Adrenal gland (tissue), 5 donors: ENCODE results near the gene TPK1.

ENCODE experiments used
- CTCF ChIP-seq, 6 experiments: fragments of 450-650 bp in 4 of 6; fragments of 200-600 bp in 2 of 6; sonication (generic) in 1 of 6; IDR thresholded peaks; 1 replicate in 5 of 6; 2 replicates in 1 of 6; pipeline versions ENCODE4 v1.5.1 to v1.8.0; 2016 to 2021; ENCODE audit warnings: antibody characterized with exemption in 6 of 6, mild to moderate bottlenecking in 2 of 6, moderate library complexity in 1 of 6
- POLR2A ChIP-seq, 2 donors: fragments of 450-650 bp; IDR thresholded peaks; one replicate each; pipeline ENCODE4 v1.6.1; 2017; ENCODE audit warnings: antibody characterized with exemption in 2 of 2, mild to moderate bottlenecking in 2 of 2, moderate library complexity in 1 of 2
- donor health status: DM: no; HTN: no; CAD: no.

GRCh38 chr7:144629011-144629410, 206.8 kb downstream of the TPK1 start:
- TF ChIP-seq CTCF (IDR thresholded peaks at IDR 0.05) (no peak), POLR2A (IDR thresholded peaks at IDR 0.05) (no peak)
